Measurements from ENCODE around the gene ARFGAP2.
A peak's percentile ranks its signal among the peaks of the same experiment; 100 is the strongest.

The ARFGAP2 gene

DNA sequence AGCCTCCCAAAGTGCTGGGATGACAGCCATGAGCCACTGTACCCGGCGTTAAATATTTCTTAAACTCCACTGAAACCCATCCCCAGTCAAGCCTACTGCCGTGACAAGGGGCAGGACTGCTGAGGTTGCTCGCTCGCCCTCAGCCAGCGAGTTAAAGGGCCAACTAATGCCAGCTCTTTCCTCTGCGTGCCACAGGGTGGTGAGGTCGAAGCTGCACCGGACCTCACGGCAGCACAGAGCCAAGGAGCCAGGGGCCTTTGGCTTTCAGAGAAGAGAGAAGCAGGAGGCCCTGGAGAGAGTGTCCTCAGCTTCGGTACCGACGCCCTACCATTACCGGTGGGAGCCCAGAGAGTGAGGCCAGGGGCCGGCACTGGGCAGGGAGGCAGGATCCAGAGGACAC lies 12.8 kb downstream of the ARFGAP2 start:
- no peak overlapping the region for H3K27ac ChIP-seq
- TF ChIP-seq, protein P1, sequence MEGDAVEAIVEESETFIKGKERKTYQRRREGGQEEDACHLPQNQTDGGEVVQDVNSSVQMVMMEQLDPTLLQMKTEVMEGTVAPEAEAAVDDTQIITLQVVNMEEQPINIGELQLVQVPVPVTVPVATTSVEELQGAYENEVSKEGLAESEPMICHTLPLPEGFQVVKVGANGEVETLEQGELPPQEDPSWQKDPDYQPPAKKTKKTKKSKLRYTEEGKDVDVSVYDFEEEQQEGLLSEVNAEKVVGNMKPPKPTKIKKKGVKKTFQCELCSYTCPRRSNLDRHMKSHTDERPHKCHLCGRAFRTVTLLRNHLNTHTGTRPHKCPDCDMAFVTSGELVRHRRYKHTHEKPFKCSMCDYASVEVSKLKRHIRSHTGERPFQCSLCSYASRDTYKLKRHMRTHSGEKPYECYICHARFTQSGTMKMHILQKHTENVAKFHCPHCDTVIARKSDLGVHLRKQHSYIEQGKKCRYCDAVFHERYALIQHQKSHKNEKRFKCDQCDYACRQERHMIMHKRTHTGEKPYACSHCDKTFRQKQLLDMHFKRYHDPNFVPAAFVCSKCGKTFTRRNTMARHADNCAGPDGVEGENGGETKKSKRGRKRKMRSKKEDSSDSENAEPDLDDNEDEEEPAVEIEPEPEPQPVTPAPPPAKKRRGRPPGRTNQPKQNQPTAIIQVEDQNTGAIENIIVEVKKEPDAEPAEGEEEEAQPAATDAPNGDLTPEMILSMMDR (conservative IDR thresholded peaks at IDR 0.05) = no peak

DNA sequence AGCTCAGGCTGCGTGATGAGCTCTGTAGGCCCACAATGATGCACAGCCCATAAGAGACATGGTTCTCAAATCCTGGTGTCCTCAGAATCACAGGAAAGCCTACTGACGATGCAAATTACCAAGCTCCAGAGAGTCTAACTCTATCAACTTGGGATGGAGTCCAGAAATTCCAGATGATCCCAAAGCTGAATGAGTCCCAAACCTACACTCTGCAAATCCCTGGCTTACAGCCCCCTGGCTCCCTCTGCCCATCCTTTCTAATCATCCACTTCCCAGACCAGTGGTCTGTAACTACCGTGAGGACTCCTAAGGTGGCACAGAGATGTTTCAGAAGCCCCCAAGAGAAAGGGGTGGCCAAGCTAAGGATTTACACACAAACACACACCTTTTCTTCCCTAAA lies 13.5 kb downstream of the ARFGAP2 start:
- H3K27ac ChIP-seq = no peak overlapping the region
- TF ChIP-seq, protein P1 (conservative IDR thresholded peaks at IDR 0.05) = no peak

DNA sequence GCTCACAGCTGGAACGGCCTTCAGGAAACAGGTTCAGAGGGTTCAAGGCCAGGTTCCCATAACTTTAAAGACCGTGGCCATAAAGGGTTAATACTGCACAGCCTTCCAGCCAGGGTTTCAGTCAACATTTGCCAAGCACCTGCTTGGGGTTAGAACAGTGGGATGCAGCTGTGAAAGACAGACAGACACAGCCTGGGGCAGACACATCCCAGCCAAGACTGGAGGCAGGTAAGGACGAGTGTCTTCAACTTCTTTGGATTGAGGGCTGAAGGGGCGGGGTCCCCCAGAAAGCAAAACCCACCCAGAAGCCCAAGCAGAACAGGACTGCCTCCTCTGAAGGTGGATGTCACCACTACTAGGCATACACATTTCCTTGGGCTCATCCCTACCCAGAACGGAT lies 14.3 kb downstream of the ARFGAP2 start:
- TF ChIP-seq, protein P1 (conservative IDR thresholded peaks at IDR 0.05) = no peak
- no peak overlapping the region for H3K27ac ChIP-seq

DNA sequence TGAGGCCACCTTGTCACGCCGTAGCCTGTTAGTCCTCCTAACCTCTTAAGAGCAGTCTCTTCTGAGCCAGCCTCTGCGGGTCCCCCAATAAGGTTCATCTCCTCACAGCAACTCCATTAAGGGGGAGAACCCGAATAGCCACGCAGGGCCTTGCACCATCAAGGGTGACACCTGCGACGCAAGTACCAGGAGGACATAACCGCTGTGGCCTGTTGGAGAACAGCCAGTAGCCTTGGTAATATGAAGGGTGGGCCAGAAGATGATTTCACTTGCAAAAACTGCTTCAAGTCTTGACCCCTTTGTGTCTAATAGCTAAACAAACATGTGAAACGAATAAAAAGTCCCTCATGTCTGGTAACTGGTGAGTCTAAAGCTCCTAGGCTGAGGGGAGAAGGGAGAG lies 14.8 kb downstream of the ARFGAP2 start:
- TF ChIP-seq, protein P1 (conservative IDR thresholded peaks at IDR 0.05) = no peak
- no peak overlapping the region for H3K27ac ChIP-seq

DNA sequence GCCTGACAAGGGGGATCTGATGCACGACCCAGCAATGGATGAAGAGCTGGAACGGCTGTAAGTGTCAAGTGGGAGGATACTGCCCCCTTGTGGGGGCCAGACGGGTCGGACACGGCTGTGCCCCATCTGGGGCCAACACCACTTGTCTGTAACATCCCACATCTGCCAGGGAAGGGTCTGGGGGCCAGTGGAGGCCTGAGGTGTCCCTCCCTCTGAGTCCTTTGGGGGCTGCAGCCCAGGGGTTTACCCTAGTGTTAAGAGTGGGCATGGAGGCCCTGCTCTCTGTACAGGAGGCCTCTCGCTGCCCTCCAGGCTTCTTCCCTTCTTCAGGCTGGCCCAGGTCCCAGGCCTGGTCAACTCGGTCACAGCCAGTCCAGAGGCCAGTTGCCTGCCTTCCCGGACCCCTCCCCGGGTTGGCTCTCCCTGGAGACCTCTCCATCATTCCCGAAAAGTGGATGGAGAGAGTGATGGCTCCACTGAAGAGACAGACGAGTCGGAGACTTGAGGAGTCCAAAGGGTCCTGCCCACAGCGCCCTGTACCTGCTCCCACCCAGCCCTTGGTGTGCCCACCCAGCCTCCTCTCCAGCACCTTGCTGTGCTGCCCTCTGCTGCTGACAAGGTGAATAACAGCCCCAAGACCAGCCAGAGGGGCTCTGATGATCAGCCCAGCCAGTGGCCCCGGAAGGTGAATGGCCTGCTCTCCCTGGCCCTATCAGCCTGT lies 15.4 kb downstream of the ARFGAP2 start:
- no peak overlapping the region for H3K27ac ChIP-seq
- TF ChIP-seq, protein P1 (conservative IDR thresholded peaks at IDR 0.05) = peak; percentile 76

DNA sequence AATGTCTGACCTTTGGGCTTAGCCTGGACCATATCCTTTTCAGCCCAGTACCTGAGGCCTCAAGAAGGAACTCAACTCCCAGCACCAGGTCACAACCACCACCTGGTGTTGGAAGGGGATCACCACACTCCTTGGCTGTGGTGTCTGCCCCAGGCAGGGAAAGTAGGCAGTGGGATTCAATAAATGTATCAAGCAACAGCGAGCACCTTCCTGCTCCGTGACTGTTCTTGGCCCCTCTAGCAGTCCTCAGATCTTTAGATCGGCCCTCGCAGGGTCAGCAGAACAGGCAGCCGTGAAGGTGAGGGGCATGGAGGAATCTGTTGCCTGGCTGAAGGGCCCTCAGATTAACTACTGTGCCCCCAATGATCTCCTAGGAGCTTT lies 15.9 kb downstream of the ARFGAP2 start:
- H3K27ac ChIP-seq = no peak overlapping the region
- TF ChIP-seq, protein P1 (conservative IDR thresholded peaks at IDR 0.05) = no peak

DNA sequence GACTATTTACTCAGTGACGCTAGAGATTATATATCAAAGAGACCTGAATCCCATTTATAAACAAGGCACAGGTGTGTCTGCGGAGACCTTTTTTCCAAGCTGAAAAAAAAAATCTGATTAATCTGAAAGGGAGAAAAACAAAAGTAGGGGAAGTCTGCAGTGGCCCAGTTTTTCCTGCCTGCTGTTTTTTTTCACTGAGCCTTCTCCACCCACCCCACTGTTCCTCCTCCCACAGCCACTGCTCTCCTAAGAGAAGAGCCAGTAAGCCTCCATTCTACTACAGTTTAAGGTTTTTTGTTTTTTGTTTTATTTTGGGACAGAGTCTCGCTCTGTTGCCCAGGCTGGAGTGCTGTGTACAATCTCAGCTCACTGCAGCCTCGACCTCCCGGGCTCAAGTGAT lies 18.4 kb downstream of the ARFGAP2 start:
- no peak overlapping the region for H3K27ac ChIP-seq
- TF ChIP-seq, protein P1 (conservative IDR thresholded peaks at IDR 0.05) = no peak

Measured in VCaP (cell line).